Large intestine (tissue), 3 donors: ENCODE results near the gene ASAP2. TPM values are rescaled to one million over a fixed set of nuclear protein-coding genes. Genes with fewer than 3 reads are reported as not detected.
"Not testable (repeated sequence)": the region's sequence is repeated elsewhere in the genome, so short reads cannot be mapped to it uniquely, and the experiment has no call there.

Source experiments
- DNase-seq, 2 donors: peaks; one replicate each; pipeline versions ENCODE4 v3.0.0 to v3.0.0-alpha.2; 2013
- H3K27ac ChIP-seq: one replicate; pipeline ENCODE4 v1.5.1; 2013; ENCODE audit warnings: low read length
- H3K27me3 ChIP-seq: 2 replicates; pipeline ENCODE4 v1.6.1; 2013; ENCODE audit warnings: low read length; ENCODE audit not compliant: control insufficient read depth, insufficient read depth
- H3K36me3 ChIP-seq: 2 replicates; pipeline ENCODE4 v1.6.1; 2013; ENCODE audit warnings: low read length; ENCODE audit not compliant: control insufficient read depth, insufficient read depth
- H3K4me1 ChIP-seq: one replicate; pipeline ENCODE4 v1.6.1; 2013; ENCODE audit warnings: low read length; ENCODE audit not compliant: control insufficient read depth, insufficient read depth
- H3K4me3 ChIP-seq: one replicate; pipeline ENCODE4 v1.5.1; 2013; ENCODE audit warnings: low read length
- H3K9me3 ChIP-seq: one replicate; pipeline ENCODE4 v1.6.1; 2013; ENCODE audit warnings: mild to moderate bottlenecking, low read depth, low read length, moderate library complexity; ENCODE audit not compliant: control insufficient read depth
- WGBS: methylation state at CpG from one replicate; pipeline ENCODE4 v1.1.5; 2013; ENCODE audit warnings: low lambda C conversion rate; ENCODE audit not compliant: insufficient coverage; 5-methylcytosine and 5-hydroxymethylcytosine counted together
- polyA plus RNA-seq: library from polyadenylated mRNA; unstranded; fragments of 120-200 nt; gene quantifications from one replicate; pipeline ENCODE4 v1.2.1, GENCODE V29; 2013

Gene ASAP2
- polyA plus RNA-seq, 1 donor: 20.0 TPM

GRCh38 chr2:9388199-9388681 is 181.6 kb downstream of the ASAP2 start:
- H3K9me3 ChIP-seq: no peaks in the 10 kb centered on the region
- H3K27ac ChIP-seq: no peak overlapping the region
- peaks cover 69% of the 10 kb centered on the region for H3K36me3 ChIP-seq
- no peaks in the 10 kb centered on the region for H3K27me3 ChIP-seq
- no peaks in the 10 kb centered on the region for H3K4me1 ChIP-seq
- WGBS: no CpG with 5 or more reads among the region's 11 CpGs
- no peak for DNase-seq
- H3K4me3 ChIP-seq: no peak overlapping the region

GRCh38 chr2:9388950-9389911 is 182.6 kb downstream of the ASAP2 start:
- Histone ChIP-seq H3K36me3 (peaks cover 70% of the 10 kb centered on the region), H3K4me3 (no peak overlapping the region), H3K9me3 (no peaks in the 10 kb centered on the region), H3K27ac (no peak overlapping the region), H3K27me3 (no peaks in the 10 kb centered on the region), H3K4me1 (no peaks in the 10 kb centered on the region)
- DNase-seq: no peak
- WGBS: no CpG with 5 or more reads among the region's 28 CpGs

GRCh38 chr2:9390151-9390850 is 183.7 kb downstream of the ASAP2 start:
- WGBS: 100% methylated on average over 1 of the region's 7 CpGs

GRCh38 chr2:9390991-9391390 is 184.4 kb downstream of the ASAP2 start:
- Histone ChIP-seq H3K27ac (no peak overlapping the region), H3K9me3 (no peaks in the 10 kb centered on the region), H3K36me3 (peaks cover 65% of the 10 kb centered on the region), H3K4me3 (no peak overlapping the region), H3K27me3 (no peaks in the 10 kb centered on the region), H3K4me1 (no peaks in the 10 kb centered on the region)
- no CpG with 5 or more reads among the region's 19 CpGs for WGBS
- DNase-seq: no peak

More at GRCh38 chr2:9390151-9390850, 183.7 kb downstream of the ASAP2 start:
- H3K4me1 ChIP-seq: no peaks in the 10 kb centered on the region
- H3K9me3 ChIP-seq: no peaks in the 10 kb centered on the region
- DNase-seq: no peak
- no peaks in the 10 kb centered on the region for H3K27me3 ChIP-seq
- no peak overlapping the region for H3K27ac ChIP-seq
- H3K36me3 ChIP-seq: peaks cover 69% of the 10 kb centered on the region
- H3K4me3 ChIP-seq: no peak overlapping the region

GRCh38 chr2:9391961-9392720 is 185.5 kb downstream of the ASAP2 start:
- Histone ChIP-seq H3K27ac (no peak overlapping the region), H3K4me3 (no peak overlapping the region), H3K27me3 (no peaks in the 10 kb centered on the region), H3K4me1 (no peaks in the 10 kb centered on the region), H3K9me3 (no peaks in the 10 kb centered on the region), H3K36me3 (peaks cover 64% of the 10 kb centered on the region)
- DNase-seq: no peak
- WGBS: no CpG with 5 or more reads among the region's 13 CpGs

GRCh38 chr2:9392898-9393765 is 186.5 kb downstream of the ASAP2 start:
- Histone ChIP-seq H3K27me3 (no peaks in the 10 kb centered on the region), H3K4me3 (no peak overlapping the region), H3K27ac (no peak overlapping the region), H3K4me1 (no peaks in the 10 kb centered on the region), H3K9me3 (no peaks in the 10 kb centered on the region), H3K36me3 (peaks cover 61% of the 10 kb centered on the region)
- DNase-seq: no peak
- no CpG with 5 or more reads among the region's 28 CpGs for WGBS

- no peaks in the 10 kb centered on the region for H3K27me3 ChIP-seq
- no CpG with 5 or more reads among the region's 15 CpGs for WGBS
- H3K4me3 ChIP-seq: no peak overlapping the region
- no peak for DNase-seq
- no peak overlapping the region for H3K27ac ChIP-seq
- H3K4me1 ChIP-seq: no peaks in the 10 kb centered on the region
- no peaks in the 10 kb centered on the region for H3K9me3 ChIP-seq
- peaks cover 46% of the 10 kb centered on the region for H3K36me3 ChIP-seq
Observed at GRCh38 chr2:9394816-9395215, 188.2 kb downstream of the ASAP2 start.

GRCh38 chr2:9397201-9397600 is 190.6 kb downstream of the ASAP2 start:
- no CpG with 5 or more reads among the region's 14 CpGs for WGBS
- Histone ChIP-seq H3K4me1 (no peaks in the 10 kb centered on the region), H3K4me3 (no peak overlapping the region), H3K27ac (no peak overlapping the region), H3K9me3 (no peaks in the 10 kb centered on the region), H3K27me3 (no peaks in the 10 kb centered on the region), H3K36me3 (peaks cover 50% of the 10 kb centered on the region)
- no peak for DNase-seq

GRCh38 chr2:9398251-9398650 is 191.6 kb downstream of the ASAP2 start:
- not testable (repeated sequence) for H3K27ac ChIP-seq, H3K9me3 ChIP-seq, H3K4me3 ChIP-seq, DNase-seq, H3K4me1 ChIP-seq, H3K27me3 ChIP-seq
- no CpG with 5 or more reads among the region's 11 CpGs for WGBS
- H3K36me3 ChIP-seq: peaks cover 48% of the 10 kb centered on the region
